ENCODE measurements around the gene GRB7. TPM values are rescaled to one million over a fixed set of nuclear protein-coding genes. Genes with fewer than 3 reads are reported as not detected.

GRB7 gene
- total RNA-seq, 2 donors from 2014 or later = 3.4 to 5.8 TPM

- DNase-seq (ENCODE audit: low spot score) = no peak
- Histone ChIP-seq H3K36me3 (no peaks in the 10 kb centered on the region), H3K27ac (no peak overlapping the region), H3K27me3 (peaks cover 4 to 5% of the 10 kb centered on the region in 2 donors), H3K9me3 (no peaks in the 10 kb centered on the region), H3K4me1 (peaks cover 0 to 33% of the 10 kb centered on the region in 2 donors), H3K4me3 (no peak overlapping the region)
- TF ChIP-seq, protein P1, sequence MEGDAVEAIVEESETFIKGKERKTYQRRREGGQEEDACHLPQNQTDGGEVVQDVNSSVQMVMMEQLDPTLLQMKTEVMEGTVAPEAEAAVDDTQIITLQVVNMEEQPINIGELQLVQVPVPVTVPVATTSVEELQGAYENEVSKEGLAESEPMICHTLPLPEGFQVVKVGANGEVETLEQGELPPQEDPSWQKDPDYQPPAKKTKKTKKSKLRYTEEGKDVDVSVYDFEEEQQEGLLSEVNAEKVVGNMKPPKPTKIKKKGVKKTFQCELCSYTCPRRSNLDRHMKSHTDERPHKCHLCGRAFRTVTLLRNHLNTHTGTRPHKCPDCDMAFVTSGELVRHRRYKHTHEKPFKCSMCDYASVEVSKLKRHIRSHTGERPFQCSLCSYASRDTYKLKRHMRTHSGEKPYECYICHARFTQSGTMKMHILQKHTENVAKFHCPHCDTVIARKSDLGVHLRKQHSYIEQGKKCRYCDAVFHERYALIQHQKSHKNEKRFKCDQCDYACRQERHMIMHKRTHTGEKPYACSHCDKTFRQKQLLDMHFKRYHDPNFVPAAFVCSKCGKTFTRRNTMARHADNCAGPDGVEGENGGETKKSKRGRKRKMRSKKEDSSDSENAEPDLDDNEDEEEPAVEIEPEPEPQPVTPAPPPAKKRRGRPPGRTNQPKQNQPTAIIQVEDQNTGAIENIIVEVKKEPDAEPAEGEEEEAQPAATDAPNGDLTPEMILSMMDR (IDR thresholded peaks at IDR 0.05) = no peak
These were observed 1.9 kb upstream of the GRB7 start for GRCh38 chr17:39735882-39736281.

DNA sequence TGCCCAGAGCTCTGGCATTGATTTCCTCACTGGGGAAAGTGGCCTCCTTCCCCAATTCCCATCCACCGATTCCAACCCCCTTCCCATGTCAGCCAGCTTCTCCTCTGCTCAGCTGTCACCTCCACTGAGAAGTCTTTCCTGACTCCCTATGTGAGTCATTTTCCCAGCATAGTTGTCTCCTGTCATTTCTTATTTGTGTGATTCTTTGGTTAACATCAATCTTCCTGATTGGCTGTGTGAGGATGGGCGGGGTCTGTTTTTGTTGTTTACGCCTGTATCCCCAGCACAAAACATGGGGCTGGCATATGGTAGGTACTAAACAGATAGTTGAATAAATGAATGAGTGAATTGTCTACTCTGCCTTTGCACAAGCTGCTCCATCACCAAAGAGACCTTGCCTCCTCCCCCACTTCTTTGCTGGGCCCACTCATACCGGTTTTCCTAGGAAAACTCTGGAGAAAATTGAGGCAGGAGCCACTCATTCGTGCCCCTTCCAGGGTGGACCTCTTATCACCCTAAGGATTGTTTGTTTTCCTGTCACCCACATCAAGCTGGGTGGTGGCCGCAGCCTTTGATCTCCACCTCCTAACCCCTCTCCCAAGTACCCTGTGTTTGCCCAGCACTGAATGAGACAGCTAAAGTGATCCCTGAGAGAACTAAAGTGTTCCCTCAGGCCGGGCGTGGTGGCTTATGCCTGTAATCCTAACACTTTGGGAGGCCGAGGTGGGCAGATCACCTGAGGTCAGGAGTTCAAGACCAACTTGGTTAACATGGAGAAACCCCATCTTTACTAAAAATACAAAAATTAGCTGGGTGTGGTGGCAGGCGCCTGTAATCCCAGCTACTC lies 1.2 kb upstream of the GRB7 start:
- Histone ChIP-seq H3K27ac (no peak overlapping the region), H3K36me3 (no peaks in the 10 kb centered on the region), H3K9me3 (no peaks in the 10 kb centered on the region), H3K27me3 (peaks cover 4 to 5% of the 10 kb centered on the region in 2 donors), H3K4me1 (peaks cover 0 to 39% of the 10 kb centered on the region in 2 donors), H3K4me3 (no peak overlapping the region)
- DNase-seq (ENCODE audit: low spot score) = no peak
- TF ChIP-seq, protein P1 (IDR thresholded peaks at IDR 0.05) = no peak

- H3K4me1 ChIP-seq = peaks cover 0 to 39% of the 10 kb centered on the region in 2 donors
- H3K9me3 ChIP-seq = no peaks in the 10 kb centered on the region
- H3K36me3 ChIP-seq = no peaks in the 10 kb centered on the region
- peaks cover 4 to 5% of the 10 kb centered on the region in 2 donors for H3K27me3 ChIP-seq
- peak overlapping the region in 1 of 2 donors; percentile 33 for H3K4me3 ChIP-seq
- H3K27ac ChIP-seq = no peak overlapping the region
- no peak for DNase-seq (ENCODE audit: low spot score)
- TF ChIP-seq, protein P1 (IDR thresholded peaks at IDR 0.05) = no peak
These were observed 455 bp upstream of the GRB7 start for GRCh38 chr17:39737206-39737759.

- Histone ChIP-seq H3K36me3 (no peaks in the 10 kb centered on the region), H3K4me1 (peaks cover 0 to 39% of the 10 kb centered on the region in 2 donors), H3K4me3 (peak overlapping the region; percentile 24 to 33), H3K27ac (peak overlapping the region in 1 of 2 donors; percentile 17), H3K27me3 (peaks cover 4 to 5% of the 10 kb centered on the region in 2 donors), H3K9me3 (no peaks in the 10 kb centered on the region)
- TF ChIP-seq, protein P1 (IDR thresholded peaks at IDR 0.05) = no peak
- DNase-seq (ENCODE audit: low spot score) = no peak
These were observed 797 bp downstream of the GRB7 start for GRCh38 chr17:39738568-39738901.

DNA sequence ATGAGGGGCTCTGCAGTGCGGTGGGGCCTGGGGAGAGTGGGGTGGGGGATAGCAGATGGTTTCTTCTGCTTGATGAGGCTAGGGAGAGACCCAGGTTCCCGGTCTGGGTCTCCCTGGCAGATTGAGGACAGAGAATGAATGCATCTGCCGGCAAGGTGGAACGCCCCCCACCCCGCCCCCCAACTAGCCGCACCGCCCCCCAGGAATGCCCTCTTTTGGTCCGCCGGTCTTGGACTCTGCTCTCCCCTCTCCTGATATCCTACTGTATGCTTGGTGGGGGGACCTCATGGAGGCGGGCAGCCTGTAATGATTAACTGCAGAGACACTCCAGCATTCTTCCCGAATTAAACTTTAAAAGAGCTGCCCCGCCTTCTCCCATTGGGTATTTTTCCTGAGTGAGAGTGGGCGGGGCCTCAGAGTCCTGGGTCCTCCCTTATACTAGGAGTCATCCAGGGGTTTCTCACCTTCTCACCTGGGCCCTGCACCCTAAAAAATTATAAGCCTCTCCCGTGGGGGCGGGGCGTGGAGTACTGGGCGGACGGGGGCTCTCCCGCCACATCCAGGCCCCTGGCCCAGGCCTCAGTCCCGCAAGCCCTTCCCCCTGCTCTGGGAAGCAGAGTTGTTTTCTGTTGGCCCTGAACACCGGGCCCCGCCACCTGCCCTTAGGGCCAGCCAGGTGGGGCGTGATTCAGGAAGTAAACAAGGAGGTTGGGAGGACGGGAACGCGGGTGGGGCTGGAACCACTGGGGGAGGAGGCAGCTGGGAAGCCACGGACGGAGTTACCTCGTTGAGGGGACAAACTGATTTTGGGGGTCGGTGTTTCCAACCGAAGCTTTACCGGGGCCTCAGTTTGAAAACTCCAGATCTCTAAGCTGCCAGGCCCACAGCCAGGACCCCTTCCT lies 1.5 kb downstream of the GRB7 start:
- peaks cover 4 to 5% of the 10 kb centered on the region in 2 donors for H3K27me3 ChIP-seq
- no peaks in the 10 kb centered on the region for H3K36me3 ChIP-seq
- peaks cover 0 to 39% of the 10 kb centered on the region in 2 donors for H3K4me1 ChIP-seq
- TF ChIP-seq, protein P1 (IDR thresholded peaks at IDR 0.05) = no peak
- H3K27ac ChIP-seq = peak overlapping the region in 1 of 2 donors; percentile 17
- H3K4me3 ChIP-seq = peak overlapping the region in 1 of 2 donors; percentile 33
- no peak for DNase-seq (ENCODE audit: low spot score)
- H3K9me3 ChIP-seq = no peaks in the 10 kb centered on the region

Data from right atrium auricular region (tissue), 2 donors.